WTC11 (cell line): ENCODE data around the gene EPN3. TPM values are rescaled to one million over a fixed set of nuclear protein-coding genes. Genes with fewer than 3 reads are reported as not detected.

Experiments
- ATAC-seq: fragments of 200-7000 bp; cut with Tn5 transposase; 2 replicates; pipeline ENCODE4 v1.10.0; 2021; ENCODE audit warnings: mild to moderate bottlenecking, moderate library complexity
- CTCF ChIA-PET: fragments of 300-600 bp; sonication (Branson Sonifier 250); formaldehyde crosslinking; loops from one replicate; lab custom pipeline; 2021; ENCODE audit warnings: antibody characterized with exemption; lab: Charles Lee
- POLR2A ChIA-PET: fragments of 350-600 bp; sonication (Branson Sonifier 250); formaldehyde crosslinking; loops from one replicate; lab custom pipeline; 2021; ENCODE audit warnings: antibody characterized with exemption; lab: Charles Lee
- DNase-seq: peaks from one replicate; pipeline ENCODE4 v3.0.0; 2021; ENCODE audit warnings: low spot score
- H3K27ac Mint-ChIP-seq: 2 replicates; pipeline ENCODE4 v1.8.0; 2021; ENCODE audit warnings: mixed read lengths
- H3K27me3 Mint-ChIP-seq: 2 replicates; pipeline ENCODE4 v1.8.0; 2021; ENCODE audit warnings: low read depth, mild to moderate bottlenecking, moderate library complexity, mixed read lengths
- H3K36me3 Mint-ChIP-seq: 2 replicates; pipeline ENCODE4 v1.8.0; 2021; ENCODE audit warnings: mixed read lengths
- H3K4me1 Mint-ChIP-seq: 2 replicates; pipeline ENCODE4 v1.8.0; 2022; ENCODE audit warnings: mixed read lengths
- H3K4me3 Mint-ChIP-seq: 2 replicates; pipeline ENCODE4 v1.8.0; 2021; ENCODE audit warnings: mild to moderate bottlenecking, moderate library complexity, mixed read lengths
- H3K9me3 Mint-ChIP-seq: 2 replicates; pipeline ENCODE4 v1.8.0; 2021; ENCODE audit warnings: mixed read lengths
- NR3C1 ChIP-seq: sonication (generic); formaldehyde crosslinking; conservative IDR thresholded peaks from 2 replicates; pipeline ENCODE4 v1.8.1; 2023; ENCODE audit warnings: low read depth, mild to moderate bottlenecking, missing genetic modification reagents
- total RNA-seq: library from RNA; stranded (reverse); gene quantifications from 3 replicates; pipeline ENCODE4 v1.2.3, GENCODE V29; 2021

EPN3 gene
- total RNA-seq, 1 experiment from 2014 or later = 8.8 TPM

DNA sequence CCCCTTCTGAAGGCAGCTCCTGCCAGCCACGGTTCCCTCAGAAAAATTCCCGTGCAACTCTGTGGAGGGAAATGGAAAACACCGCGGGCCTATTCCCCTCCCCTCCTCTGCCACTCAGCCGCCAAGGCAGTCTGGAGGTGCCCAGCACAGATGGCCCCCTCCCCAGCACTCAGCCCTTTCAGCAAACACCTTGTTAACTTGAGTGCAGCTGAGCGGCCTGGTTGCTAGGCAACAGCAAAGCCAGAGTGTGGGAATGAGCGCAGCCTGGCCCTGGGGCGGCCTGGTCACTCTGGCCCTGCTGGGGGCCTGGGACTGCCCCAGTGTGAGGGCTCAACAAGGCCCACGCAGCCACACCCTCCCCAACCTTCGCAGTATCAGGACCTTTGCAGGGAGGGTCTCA is 60.8 kb downstream of the EPN3 start:
- no peak for TF ChIP-seq NR3C1 (CRISPR knock-in tag)
- Mint-ChIP-seq H3K27ac (no peak overlapping the region), H3K9me3 (no peaks in the 10 kb centered on the region), H3K4me1 (peaks cover 9% of the 10 kb centered on the region), H3K4me3 (no peak overlapping the region), H3K36me3 (no peaks in the 10 kb centered on the region), H3K27me3 (no peaks in the 10 kb centered on the region)
- peak; percentile 64 for DNase-seq
- ChIA-PET CTCF (interaction anchor here (0.5 to 2.0 kb wide), 10 partner anchors 10 to 112 kb away, joined by 3 to 17 read pairs (median 4); partner anchors contain the start of gene CACNA1G), POLR2A (no interaction called here)
- peak; percentile 32 for ATAC-seq

Other genes with a start within 250 kb of the EPN3 start
- 35.7 to 39.7 TPM (median 37.9 TPM) in 3 replicates for gene XYLT2, start 186.6 kb upstream of the EPN3 start, total RNA-seq
- 66.7 to 80.5 TPM (median 69.8 TPM) in 3 replicates for gene MRPL27, start 159.6 kb upstream of the EPN3 start, total RNA-seq
- 22.8 to 27.1 TPM (median 24.9 TPM) in 3 replicates for gene EME1, start 159.5 kb upstream of the EPN3 start, total RNA-seq
- 89.3 to 108 TPM (median 90.4 TPM) in 3 replicates for gene LRRC59, start 135.2 kb upstream of the EPN3 start, total RNA-seq
- 19.1 to 19.9 TPM (median 19.7 TPM) in 3 replicates for gene ACSF2, start 106.5 kb upstream of the EPN3 start, total RNA-seq
- gene CHAD, start 63.9 kb upstream of the EPN3 start, total RNA-seq = 0.09 TPM in 2 of 3 replicates, not detected in the other
- 35.1 to 41.5 TPM (median 40.5 TPM) in 3 replicates for gene RSAD1, start 53.9 kb upstream of the EPN3 start, total RNA-seq
- 5.7 to 6.9 TPM (median 6.6 TPM) in 3 replicates for gene MYCBPAP, start 24.3 kb upstream of the EPN3 start, total RNA-seq
- gene SPATA20, start 14.4 kb downstream of the EPN3 start, total RNA-seq = 24.6 to 30.6 TPM (median 26.3 TPM) in 3 replicates
- 5.4 to 6.7 TPM (median 6.2 TPM) in 3 replicates for gene CACNA1G, start 28.0 kb downstream of the EPN3 start, total RNA-seq
- gene ABCC3, start 102.1 kb downstream of the EPN3 start, total RNA-seq = 0.92 to 2.6 TPM (median 0.99 TPM) in 3 replicates
- gene ANKRD40, start 175.2 kb downstream of the EPN3 start, total RNA-seq = 43.3 to 45.3 TPM (median 45.3 TPM) in 3 replicates
- gene LUC7L3, start 186.9 kb downstream of the EPN3 start, total RNA-seq = 182 to 190 TPM (median 186 TPM) in 3 replicates
- not detected in 3 replicates for gene ANKRD40CL, start 234.8 kb downstream of the EPN3 start, total RNA-seq